Endothelial cell of umbilical vein (primary cell): Measurements from ENCODE around the gene MAPKAP1. TPM values are rescaled to one million over a fixed set of nuclear protein-coding genes. Genes with fewer than 3 reads are reported as not detected.
"Not testable (repeated sequence)": the region's sequence is repeated elsewhere in the genome, so short reads cannot be mapped to it uniquely, and the experiment has no call there.

Source experiments
- BruUV-seq: library from RNA; stranded (reverse); fragments of 400-500 nt; replicated peaks from 2 replicates; lab custom pipeline; 2021; lab: Mats Ljungman, UMichigan
- CTCF ChIA-PET: fragments of 300-600, 350-600 bp; sonication (Branson Sonifier 250); formaldehyde crosslinking; loops from one replicate; lab custom pipeline; 2021; ENCODE audit warnings: antibody characterized with exemption, inconsistent platforms; lab: Charles Lee
- POLR2A ChIA-PET: fragments of 300-600, 350-600 bp; sonication (Branson Sonifier 250); formaldehyde crosslinking; loops from one replicate; lab custom pipeline; 2021; ENCODE audit warnings: antibody characterized with exemption, inconsistent platforms; lab: Charles Lee
- DNase-seq: peaks from one replicate; pipeline ENCODE4 v3.0.0-alpha.2; 2011; ENCODE audit warnings: low read depth, low spot score
- FAIRE-seq: peaks from 2 replicates; lab custom pipeline; 2011; peaks lifted over from hg19 to GRCh38; lab: Jason Lieb, UNC
- H2AFZ ChIP-seq: 2 replicates; pipeline ENCODE4 v1.6.0; 2012; ENCODE audit warnings: low read depth, low read length, control low read depth, inconsistent platforms
- H3K27ac ChIP-seq: 2 replicates; pipeline ENCODE4 v1.5.1; 2011; ENCODE audit warnings: low read depth, mild to moderate bottlenecking, control low read depth, low read length, moderate library complexity; ENCODE audit not compliant: insufficient read depth
- H3K27me3 ChIP-seq, 2 experiments: 2 replicates each; pipeline versions ENCODE4 v1.6.0 to v1.6.1; 2011; ENCODE audit warnings: low read length in 2 of 2, mixed read lengths in 1 of 2; ENCODE audit not compliant: control insufficient read depth in 2 of 2, insufficient read depth in 2 of 2
- H3K36me3 ChIP-seq, 2 experiments: 2 replicates in 1 of 2; 3 replicates in 1 of 2; pipeline ENCODE4 v1.5.1; 2011; ENCODE audit warnings: low read length in 2 of 2, mild to moderate bottlenecking in 1 of 2, moderate library complexity in 1 of 2; ENCODE audit not compliant: control insufficient read depth in 2 of 2, insufficient read depth in 2 of 2; ENCODE audit errors: extremely low read depth in 1 of 2
- H3K4me1 ChIP-seq: 3 replicates; pipeline ENCODE4 v1.5.1; 2011; ENCODE audit warnings: mild to moderate bottlenecking, low read length; ENCODE audit not compliant: control insufficient read depth, insufficient read depth; ENCODE audit errors: extremely low read depth
- H3K4me2 ChIP-seq: 2 replicates; pipeline ENCODE4 v1.6.1; 2011; ENCODE audit warnings: low read length, control low read depth, mixed read lengths; ENCODE audit not compliant: insufficient read depth
- H3K4me3 ChIP-seq, 3 experiments: fragments of 200-600 bp in 1 of 3; sonication (generic), shearing (Covaris generic) in 1 of 3; replicated peaks in 1 of 3; 2 replicates each; pipeline ENCODE4 v1.5.1; 2011 to 2016; ENCODE audit warnings: control low read depth in 3 of 3, low read length in 3 of 3, mild to moderate bottlenecking in 2 of 3, inconsistent platforms in 1 of 3, low read depth in 1 of 3, moderate library complexity in 1 of 3; ENCODE audit not compliant: insufficient read depth in 1 of 3
- H3K79me2 ChIP-seq: 2 replicates; pipeline ENCODE4 v1.6.0; 2012; ENCODE audit warnings: low read length, inconsistent platforms; ENCODE audit not compliant: control insufficient read depth, insufficient read depth
- H3K9ac ChIP-seq: replicated peaks from 2 replicates; pipeline ENCODE3; 2011; ENCODE audit warnings: low read length, control low read depth; ENCODE audit not compliant: insufficient read depth; ENCODE audit errors: extremely low read depth
- H3K9me1 ChIP-seq: replicated peaks from 3 replicates; pipeline ENCODE4 v1.6.0; 2011; ENCODE audit warnings: mild to moderate bottlenecking, low read length; ENCODE audit not compliant: control insufficient read depth, insufficient read depth; ENCODE audit errors: extremely low read depth
- H3K9me3 ChIP-seq: replicated peaks from 2 replicates; pipeline ENCODE4 v1.5.1; 2012; ENCODE audit warnings: low read length, inconsistent platforms; ENCODE audit not compliant: control insufficient read depth, insufficient read depth
- H4K20me1 ChIP-seq: replicated peaks from 2 replicates; pipeline ENCODE3; 2011; ENCODE audit warnings: mild to moderate bottlenecking, low read length; ENCODE audit not compliant: control insufficient read depth, insufficient read depth; ENCODE audit errors: extremely low read depth
- EZH2 ChIP-seq: IDR thresholded peaks from 2 replicates; pipeline ENCODE4 v1.6.1; 2012; ENCODE audit warnings: borderline replicate concordance, low read depth, mild to moderate bottlenecking, moderate library complexity, low read length, inconsistent platforms; ENCODE audit not compliant: severe bottlenecking
- GATA2 ChIP-seq: IDR thresholded peaks from 2 replicates; pipeline ENCODE4 v1.7.0; 2011; ENCODE audit warnings: low read depth, mild to moderate bottlenecking, moderate library complexity, mixed read lengths, low read length; ENCODE audit not compliant: insufficient read length, insufficient read depth
- JUN ChIP-seq: IDR thresholded peaks from 2 replicates; pipeline ENCODE4 v1.6.1; 2011; ENCODE audit warnings: borderline replicate concordance, low read depth; ENCODE audit not compliant: insufficient read length, insufficient read depth
- dilution Hi-C: fragments of 300-500 bp; cut with MboI; formaldehyde crosslinking; loops from one replicate; pipeline ENCODE4 v1.15.0; 2019; ENCODE audit warnings: low sequenced_read_pairs; ENCODE audit not compliant: extremely low pct_ligation_motif_present
- intact Hi-C: fragments of 100-400 bp; cut with micrococcal nuclease; formaldehyde crosslinking; loops from one replicate; pipeline ENCODE4 v1.10.0; 2022
- polyA plus RNA-seq, 4 experiments: library from polyadenylated mRNA; depleted of rRNA in 3 of 4; stranded (reverse) in 3 of 4; unstranded in 1 of 4; fragments of >200 nt; gene quantifications; 2 replicates each; pipeline versions ENCODE4 v1.2.1 to v1.2.3, GENCODE V29; 2011 to 2012; ENCODE audit warnings: missing spikeins in 1 of 4
- total RNA-seq: library from RNA; stranded (reverse); gene quantifications from 2 replicates; pipeline ENCODE4 v1.2.3, GENCODE V29; 2021

Gene MAPKAP1
- total and polyA plus RNA-seq, 2 donors (not counting 3 experiments of a cell fraction or from before 2014, with no cell fraction given): 61.9 to 99.1 TPM

DNA sequence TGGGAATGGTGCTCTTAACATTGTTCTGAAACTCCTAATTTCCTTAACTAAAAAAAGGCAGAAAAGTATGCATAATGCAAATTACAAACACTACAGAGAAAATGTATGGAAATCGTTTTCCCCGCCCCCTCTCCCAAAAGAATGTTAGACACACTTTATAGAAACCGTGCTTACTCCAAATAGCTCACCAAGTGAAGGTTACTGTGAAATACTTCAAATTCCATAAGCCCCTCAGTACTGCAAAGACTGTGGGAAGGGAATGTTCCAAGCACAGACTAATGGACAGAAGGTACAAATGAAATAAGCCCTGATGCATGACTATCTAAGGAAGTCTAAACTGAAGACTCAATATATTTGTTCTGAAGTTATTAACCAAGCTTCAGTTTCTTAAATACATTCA is 12.5 kb downstream of the MAPKAP1 start:
- dilution Hi-C loops (no loop called here), intact Hi-C loops (no loop called here)
- FAIRE-seq (no peak), DNase-seq (no peak)
- TF ChIP-seq EZH2: no peak
- TF ChIP-seq JUN: no peak
- no peak for TF ChIP-seq GATA2
- H3K4me2 ChIP-seq: no peak overlapping the region
- POLR2A ChIA-PET: no interaction called here
- H3K36me3 ChIP-seq: no peaks in the 10 kb centered on the region
- H2AFZ ChIP-seq: no peak overlapping the region
- H3K9me3 ChIP-seq: no peaks in the 10 kb centered on the region
- H3K27ac ChIP-seq: no peak overlapping the region
- H3K9ac ChIP-seq: no peak overlapping the region
- H3K9me1 ChIP-seq: no peaks in the 10 kb centered on the region
- peaks cover 5% of the 10 kb centered on the region for H4K20me1 ChIP-seq
- no peaks in the 10 kb centered on the region for H3K4me1 ChIP-seq
- no peaks in the 10 kb centered on the region for H3K27me3 ChIP-seq
- CTCF ChIA-PET: interaction anchor here (1.0 to 1.7 kb wide), 2 partner anchors 12 to 68 kb away, joined by 3 read pairs; partner anchors contain the start of gene MAPKAP1
- BruUV-seq: no TSS peak
- no peak overlapping the region for H3K4me3 ChIP-seq
- peaks cover 74% of the 10 kb centered on the region for H3K79me2 ChIP-seq

- H3K4me2 ChIP-seq, intact Hi-C loops, BruUV-seq, H3K9me1 ChIP-seq, H2AFZ ChIP-seq, H3K9ac ChIP-seq, H4K20me1 ChIP-seq, CTCF ChIA-PET, dilution Hi-C loops, FAIRE-seq, DNase-seq, H3K4me3 ChIP-seq, H3K4me1 ChIP-seq, H3K9me3 ChIP-seq, H3K36me3 ChIP-seq, H3K27ac ChIP-seq, H3K27me3 ChIP-seq: not testable (repeated sequence)
- H3K79me2 ChIP-seq: peaks cover 69% of the 10 kb centered on the region
- POLR2A ChIA-PET: interaction anchor here (0.7 kb wide), 1 partner anchor 27 kb away, joined by 4 read pairs; no protein-coding TSS in a partner anchor
Measured at GRCh38 chr9:125693492-125693891, 13.5 kb downstream of the MAPKAP1 start.
